ENCODE results near the gene SPECC1. TPM values are rescaled to one million over a fixed set of nuclear protein-coding genes. Genes with fewer than 3 reads are reported as not detected.

Gene SPECC1
- total RNA-seq, 1 experiment from 2014 or later: 43.5 TPM

DNA sequence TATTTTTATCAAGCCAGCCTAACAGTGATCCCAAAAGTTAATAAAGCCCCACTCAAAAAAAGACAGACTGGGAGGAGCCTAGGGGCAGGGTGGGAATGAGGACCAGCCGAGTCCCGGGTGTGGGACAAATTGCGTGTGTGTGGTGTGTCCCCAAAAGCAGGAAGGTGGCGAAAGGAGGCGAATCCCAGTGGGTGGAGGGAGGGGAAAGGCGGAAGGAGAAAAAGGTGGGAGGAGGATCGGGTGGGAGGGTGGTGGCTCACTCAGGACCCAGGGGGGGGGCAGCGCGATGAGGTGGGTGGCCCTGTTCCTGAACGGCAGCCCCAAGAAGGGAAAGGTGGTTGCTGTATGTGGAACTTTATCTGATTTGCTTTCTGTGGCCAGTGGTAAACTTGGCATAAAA is 102.4 kb downstream of the SPECC1 start:
- Histone ChIP-seq H3K4me1 (ENCODE audit: control insufficient read depth in 1 of 2, insufficient read depth in 2 of 2, low read length in 2 of 2) (no peaks in the 10 kb centered on the region), H3K36me3 (ENCODE audit: control insufficient read depth in 1 of 2, insufficient read depth in 2 of 2, low read length in 2 of 2) (no peaks in the 10 kb centered on the region), H3K4me2 (ENCODE audit: low read length) (no peak overlapping the region), H3K27ac (ENCODE audit: low read depth, low read length) (no peak overlapping the region), H3K9ac (ENCODE audit: low read length) (no peak overlapping the region), H3K27me3 (ENCODE audit: insufficient read depth, low read length) (0 out of 2 replicates have a peak, but pooled peaks cover 4% of the 10 kb centered on the region), H3K9me3 (ENCODE audit: control insufficient read depth in 1 of 2, insufficient read depth in 1 of 2, low read depth in 1 of 2, low read length in 2 of 2) (no peaks in the 10 kb centered on the region), H3K4me3 (replicated peaks in 1 of 2; ENCODE audit: low read depth in 1 of 2, low read length in 2 of 2) (no peak overlapping the region), H2AFZ (ENCODE audit: low read depth, low read length, poor library complexity, severe bottlenecking) (no peak overlapping the region), H3K9me2 (ENCODE audit: insufficient read depth) (no peaks in the 10 kb centered on the region), H3K79me2 (ENCODE audit: insufficient read depth, low read length) (no peaks in the 10 kb centered on the region), H4K20me1 (ENCODE audit: insufficient read depth) (no peaks in the 10 kb centered on the region)
- no peak for DNase-seq (ENCODE audit: low read depth, low spot score)
- ATAC-seq: no peak
- intact Hi-C loops (cut with micrococcal nuclease): no loop called here
- RAD21 ChIA-PET (ENCODE audit: low non-redundant PET in 1 of 2, low total read pairs in 2 of 2, uncharacterized antibody in 2 of 2, unreplicated experiment in 2 of 2): no interaction called here
- BruUV-seq (replicated peaks): no TSS peak
- POLR2A ChIA-PET: no interaction called here
- CTCF ChIA-PET: no interaction called here
- TF ChIP-seq, protein P1, sequence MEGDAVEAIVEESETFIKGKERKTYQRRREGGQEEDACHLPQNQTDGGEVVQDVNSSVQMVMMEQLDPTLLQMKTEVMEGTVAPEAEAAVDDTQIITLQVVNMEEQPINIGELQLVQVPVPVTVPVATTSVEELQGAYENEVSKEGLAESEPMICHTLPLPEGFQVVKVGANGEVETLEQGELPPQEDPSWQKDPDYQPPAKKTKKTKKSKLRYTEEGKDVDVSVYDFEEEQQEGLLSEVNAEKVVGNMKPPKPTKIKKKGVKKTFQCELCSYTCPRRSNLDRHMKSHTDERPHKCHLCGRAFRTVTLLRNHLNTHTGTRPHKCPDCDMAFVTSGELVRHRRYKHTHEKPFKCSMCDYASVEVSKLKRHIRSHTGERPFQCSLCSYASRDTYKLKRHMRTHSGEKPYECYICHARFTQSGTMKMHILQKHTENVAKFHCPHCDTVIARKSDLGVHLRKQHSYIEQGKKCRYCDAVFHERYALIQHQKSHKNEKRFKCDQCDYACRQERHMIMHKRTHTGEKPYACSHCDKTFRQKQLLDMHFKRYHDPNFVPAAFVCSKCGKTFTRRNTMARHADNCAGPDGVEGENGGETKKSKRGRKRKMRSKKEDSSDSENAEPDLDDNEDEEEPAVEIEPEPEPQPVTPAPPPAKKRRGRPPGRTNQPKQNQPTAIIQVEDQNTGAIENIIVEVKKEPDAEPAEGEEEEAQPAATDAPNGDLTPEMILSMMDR (IDR thresholded peaks at IDR 0.05 in 2 of 3, conservative IDR thresholded peaks at IDR 0.05 in 1 of 3; ENCODE audit: borderline replicate concordance in 1 of 3, insufficient read depth in 1 of 3, low read depth in 2 of 3, low read length in 2 of 3): no peak
- no peak for TF ChIP-seq SP1 (IDR thresholded peaks at IDR 0.05; ENCODE audit: low read depth)
- TF ChIP-seq RAD21 (IDR thresholded peaks at IDR 0.05; ENCODE audit: low read depth): no peak
- no peak for TF ChIP-seq POLR2A (IDR thresholded peaks at IDR 0.05; ENCODE audit: borderline replicate concordance, extremely low read depth, insufficient read depth, insufficient read length)
- TF ChIP-seq FOSL1 (IDR thresholded peaks at IDR 0.05; ENCODE audit: low read depth): no peak
- no peak for TF ChIP-seq ELF1 (IDR thresholded peaks at IDR 0.05; ENCODE audit: borderline replicate concordance, low read depth)
- no peak for TF ChIP-seq EGR1 (IDR thresholded peaks at IDR 0.05; ENCODE audit: low read depth)

- Histone ChIP-seq H3K4me3 (replicated peaks in 1 of 2; ENCODE audit: low read depth in 1 of 2, low read length in 2 of 2) (no peak overlapping the region), H3K4me1 (ENCODE audit: control insufficient read depth in 1 of 2, insufficient read depth in 2 of 2, low read length in 2 of 2) (peaks cover 0 to 3% of the 10 kb centered on the region in 2 experiments; a peak in 1 of 4 replicates), H3K27me3 (ENCODE audit: insufficient read depth, low read length) (0 out of 2 replicates have a peak, but pooled peaks cover 4% of the 10 kb centered on the region), H3K9ac (ENCODE audit: low read length) (no peak overlapping the region), H3K27ac (ENCODE audit: low read depth, low read length) (no peak overlapping the region), H4K20me1 (ENCODE audit: insufficient read depth) (no peaks in the 10 kb centered on the region), H2AFZ (ENCODE audit: low read depth, low read length, poor library complexity, severe bottlenecking) (no peak overlapping the region), H3K79me2 (ENCODE audit: insufficient read depth, low read length) (no peaks in the 10 kb centered on the region), H3K4me2 (ENCODE audit: low read length) (no peak overlapping the region), H3K9me3 (ENCODE audit: control insufficient read depth in 1 of 2, insufficient read depth in 1 of 2, low read depth in 1 of 2, low read length in 2 of 2) (no peaks in the 10 kb centered on the region), H3K9me2 (ENCODE audit: insufficient read depth) (no peaks in the 10 kb centered on the region), H3K36me3 (ENCODE audit: control insufficient read depth in 1 of 2, insufficient read depth in 2 of 2, low read length in 2 of 2) (no peaks in the 10 kb centered on the region)
- RAD21 ChIA-PET (ENCODE audit: low non-redundant PET in 1 of 2, low total read pairs in 2 of 2, uncharacterized antibody in 2 of 2, unreplicated experiment in 2 of 2): no interaction called here
- ATAC-seq: no peak
- intact Hi-C loops (cut with micrococcal nuclease): no loop called here
- CTCF ChIA-PET: interaction anchor here (5.5 kb wide), 1 partner anchor 122 kb away, joined by 74 read pairs; no protein-coding TSS in a partner anchor
- POLR2A ChIA-PET: no interaction called here
- no peak for DNase-seq (ENCODE audit: low read depth, low spot score)
- BruUV-seq (replicated peaks): no TSS peak
- TF ChIP-seq CBX3 (IDR thresholded peaks at IDR 0.05; ENCODE audit: low read depth) (no peak), ZBTB33 (IDR thresholded peaks at IDR 0.05; ENCODE audit: extremely low read depth, insufficient replicate concordance, low read length) (no peak), SRF (IDR thresholded peaks at IDR 0.05; ENCODE audit: low read depth) (no peak), POLR2AphosphoS5 (IDR thresholded peaks at IDR 0.05; ENCODE audit: low read depth, low read length) (no peak), EZH2phosphoT487 (IDR thresholded peaks at IDR 0.05; ENCODE audit: borderline replicate concordance) (no peak), EZH2 (IDR thresholded peaks at IDR 0.05) (no peak), MAX (IDR thresholded peaks at IDR 0.05) (no peak), SP1 (IDR thresholded peaks at IDR 0.05; ENCODE audit: low read depth) (no peak), ELF1 (IDR thresholded peaks at IDR 0.05; ENCODE audit: borderline replicate concordance, low read depth) (no peak), POLR2A (IDR thresholded peaks at IDR 0.05; ENCODE audit: borderline replicate concordance, extremely low read depth, insufficient read depth, insufficient read length) (no peak), SIN3A (IDR thresholded peaks at IDR 0.05; ENCODE audit: low read depth) (no peak)
- TF ChIP-seq, protein P2, sequence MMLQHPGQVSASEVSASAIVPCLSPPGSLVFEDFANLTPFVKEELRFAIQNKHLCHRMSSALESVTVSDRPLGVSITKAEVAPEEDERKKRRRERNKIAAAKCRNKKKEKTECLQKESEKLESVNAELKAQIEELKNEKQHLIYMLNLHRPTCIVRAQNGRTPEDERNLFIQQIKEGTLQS (IDR thresholded peaks at IDR 0.05): no peak
Measured at GRCh38 chr17:20114466-20114865, 105.3 kb downstream of the SPECC1 start.

Measured in HCT116 (cell line).